Measurements from ENCODE around the gene MPHOSPH8.
"Not testable (repeated sequence)": the region's sequence is repeated elsewhere in the genome, so short reads cannot be mapped to it uniquely, and the experiment has no call there.

The MPHOSPH8 gene

DNA sequence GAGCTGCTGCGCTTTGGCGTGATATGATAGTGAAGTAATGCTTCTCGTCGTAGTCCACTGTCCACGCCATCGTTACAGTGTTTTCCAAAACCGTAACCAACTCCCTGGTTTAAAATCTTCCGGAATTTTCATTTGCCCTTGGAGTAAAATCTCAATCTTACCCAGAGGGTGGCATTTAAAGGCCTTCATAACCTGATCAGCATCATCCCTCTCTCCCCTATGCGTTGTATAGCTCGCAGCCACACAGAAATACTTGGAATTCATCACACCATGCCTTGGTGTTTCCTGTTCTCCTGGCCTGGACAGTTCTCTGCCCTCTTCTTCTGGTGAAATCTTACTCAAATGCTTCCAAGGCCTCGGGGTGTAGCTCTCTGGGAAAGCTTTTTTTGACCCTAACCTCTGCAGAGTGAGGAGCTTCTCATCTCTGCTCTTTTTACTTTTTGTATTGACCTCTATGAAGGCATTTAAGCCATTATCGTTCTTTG is 839 bp downstream of the MPHOSPH8 start:
- no peak for DNase-seq

GRCh38 chr13:19635926-19636325 is 2.5 kb downstream of the MPHOSPH8 start:
- not testable (repeated sequence) for DNase-seq

- no peak for DNase-seq
Measured at GRCh38 chr13:19643652-19644051, 10.2 kb downstream of the MPHOSPH8 start.

DNA sequence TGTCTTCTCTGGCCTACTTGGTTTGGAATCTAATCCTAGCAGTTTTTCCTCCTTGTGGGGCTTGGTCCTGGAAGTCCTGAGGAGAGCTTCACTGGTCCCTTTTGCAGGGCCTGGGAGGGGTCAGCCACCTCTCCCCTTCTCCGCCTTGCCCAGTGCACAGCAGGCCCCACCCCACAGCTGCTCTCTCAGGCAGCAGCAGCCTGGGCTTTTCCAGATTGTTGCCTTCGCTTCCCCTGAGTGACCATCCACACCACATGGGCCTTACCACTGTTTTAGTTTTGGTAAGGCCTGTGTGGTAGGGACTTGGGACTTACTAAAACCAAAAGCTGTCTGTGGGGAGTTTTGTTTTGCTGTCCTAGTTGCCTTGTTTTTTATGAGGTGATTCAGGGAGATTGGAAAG is 11.5 kb downstream of the MPHOSPH8 start:
- no peak for DNase-seq

- DNase-seq = no peak
Measured at GRCh38 chr13:19646063-19646462, 12.6 kb downstream of the MPHOSPH8 start.

- DNase-seq = no peak
Measured at GRCh38 chr13:19650742-19651141, 17.3 kb downstream of the MPHOSPH8 start.

DNA sequence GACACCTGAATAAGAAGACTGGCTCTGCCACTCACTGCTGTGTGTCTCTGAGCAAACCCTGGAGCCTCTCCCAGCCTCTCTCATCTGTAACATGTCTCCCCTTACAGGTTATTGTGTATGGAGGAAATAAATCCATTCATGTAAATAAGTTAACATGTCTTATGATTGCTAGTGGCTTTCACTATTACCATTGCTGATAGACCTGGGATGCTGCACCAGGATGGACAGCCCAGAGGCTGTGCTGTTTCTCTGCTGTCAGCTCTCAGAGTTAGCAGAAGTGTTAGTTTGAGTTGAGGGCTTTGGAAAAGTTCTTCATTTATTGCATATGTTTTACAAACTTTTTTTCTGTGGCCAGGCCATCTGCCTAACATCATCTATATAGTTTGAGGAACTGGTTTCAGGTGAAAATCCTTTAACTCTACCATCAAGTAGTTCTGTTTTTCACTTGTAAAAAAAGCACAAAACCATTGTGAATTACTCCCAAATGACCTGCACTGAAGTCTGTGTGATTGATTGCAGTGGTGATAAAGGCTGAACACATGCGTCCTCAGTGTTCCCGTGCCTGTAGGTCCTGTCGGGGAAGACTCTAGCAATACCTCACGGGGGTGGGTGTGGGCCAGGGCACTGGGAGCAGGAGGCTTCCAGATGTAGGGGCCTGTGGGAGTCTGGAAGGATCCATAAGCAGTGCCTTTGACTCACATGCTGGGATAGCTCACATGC is 24.6 kb downstream of the MPHOSPH8 start:
- DNase-seq = no peak

DNA sequence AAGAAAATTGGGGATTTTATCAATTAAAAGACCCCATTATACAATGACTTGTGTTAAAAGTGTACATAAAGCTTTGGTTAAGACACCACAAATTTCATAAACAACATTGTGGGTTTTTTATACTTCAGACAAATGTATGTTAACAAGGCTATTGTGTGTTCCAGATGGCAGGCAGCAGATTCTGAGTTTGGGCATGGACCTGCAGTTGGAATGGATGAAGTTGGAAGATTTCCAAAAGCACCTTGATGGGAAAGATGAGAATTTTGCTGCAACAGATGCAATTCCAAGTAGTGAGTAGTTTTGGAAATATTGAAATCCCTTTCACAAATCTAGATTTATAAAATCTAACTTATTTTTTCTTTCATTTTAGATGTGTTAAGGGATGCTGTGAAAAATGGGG is 25.4 kb downstream of the MPHOSPH8 start:
- DNase-seq = no peak

DNA sequence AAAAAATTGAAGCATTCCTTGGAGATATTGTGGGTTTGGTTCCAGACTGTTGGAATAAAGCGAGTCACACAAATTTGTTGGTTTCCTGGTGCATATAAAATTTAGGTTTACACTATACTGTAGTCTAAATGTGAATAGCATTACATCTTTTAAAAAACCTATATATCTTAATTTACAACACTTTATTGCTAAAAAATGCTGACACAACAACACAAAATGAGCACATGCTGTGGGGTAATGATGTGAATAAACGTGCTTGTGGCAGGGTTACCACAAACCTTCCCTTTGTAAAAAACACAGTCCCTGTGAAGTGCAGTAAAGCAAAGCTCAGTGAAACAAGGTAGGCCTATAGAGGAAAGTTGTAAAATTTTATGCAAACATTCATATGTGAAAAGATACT is 27.7 kb downstream of the MPHOSPH8 start:
- no peak for DNase-seq

DNA sequence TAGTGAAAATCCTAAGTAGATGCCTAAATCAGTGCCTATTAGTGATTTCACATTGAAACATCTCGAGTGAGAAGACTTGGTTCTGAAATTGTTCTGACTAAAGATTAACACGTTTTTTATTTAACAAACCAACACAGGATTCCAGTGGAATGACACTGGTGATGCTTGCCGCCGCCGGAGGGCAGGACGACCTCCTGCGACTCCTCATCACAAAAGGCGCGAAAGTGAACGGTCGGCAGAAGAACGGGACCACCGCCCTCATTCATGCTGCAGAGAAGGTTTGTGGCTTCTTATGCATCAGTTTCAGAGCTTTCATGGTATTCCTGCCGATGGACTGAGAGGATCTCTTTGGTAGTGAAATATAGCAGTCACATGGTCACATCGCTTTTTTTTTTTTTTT is 28.1 kb downstream of the MPHOSPH8 start:
- DNase-seq = no peak

DNA sequence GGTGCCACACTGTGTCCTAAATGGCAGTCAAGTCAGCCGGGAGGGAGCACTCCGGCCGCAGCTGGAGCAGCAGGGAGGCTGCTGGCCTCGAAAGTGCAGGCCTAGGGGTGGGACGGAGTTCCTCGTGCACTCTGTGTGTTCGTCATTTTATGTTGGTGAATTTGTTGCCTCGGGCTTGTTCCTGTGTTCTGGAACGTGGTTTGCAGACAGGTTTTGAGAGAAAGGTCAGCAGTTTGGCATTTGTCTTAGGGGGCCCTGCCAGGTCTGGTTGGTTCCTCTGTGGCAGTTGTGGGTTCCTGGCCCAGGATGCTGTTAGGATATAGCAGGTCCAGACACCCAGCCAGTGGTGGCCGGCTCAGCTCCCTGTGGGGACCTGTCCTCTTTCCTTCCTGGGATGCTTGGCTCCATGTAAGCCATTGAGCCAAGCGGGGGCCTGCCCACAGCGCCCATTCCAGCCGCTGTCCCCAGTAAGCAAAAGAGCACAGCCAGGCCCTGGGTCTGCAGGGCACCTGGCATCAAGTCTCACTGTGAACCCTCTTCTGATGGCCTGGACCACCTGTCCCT is 30.0 kb downstream of the MPHOSPH8 start:
- DNase-seq = no peak

- DNase-seq = no peak
Measured at GRCh38 chr13:19664481-19665230, 31.2 kb downstream of the MPHOSPH8 start.

- DNase-seq = no peak
Measured at GRCh38 chr13:19665427-19665859, 32.0 kb downstream of the MPHOSPH8 start.

DNA sequence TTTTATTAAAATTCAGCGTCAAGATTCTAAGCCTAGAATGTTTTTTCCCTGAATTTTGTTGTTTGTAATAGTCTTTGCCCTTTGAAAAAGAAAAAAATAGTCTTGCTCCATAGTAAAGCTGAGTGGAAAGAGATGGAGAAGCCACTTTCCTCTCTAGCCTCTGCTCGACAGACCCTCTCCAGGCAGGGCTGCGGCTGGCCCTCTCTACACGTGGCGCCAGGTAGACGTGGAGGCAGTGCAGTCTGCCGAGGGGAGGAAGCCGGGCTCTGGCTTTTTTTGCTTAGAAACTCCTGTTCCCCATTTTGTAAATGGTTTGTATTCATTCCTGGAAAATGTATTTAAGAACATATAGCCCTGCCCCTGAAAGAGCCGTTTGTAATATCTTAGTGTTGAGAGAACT is 35.3 kb downstream of the MPHOSPH8 start:
- no peak for DNase-seq

GRCh38 chr13:19670147-19670546 is 36.7 kb downstream of the MPHOSPH8 start:
- DNase-seq = no peak

DNA sequence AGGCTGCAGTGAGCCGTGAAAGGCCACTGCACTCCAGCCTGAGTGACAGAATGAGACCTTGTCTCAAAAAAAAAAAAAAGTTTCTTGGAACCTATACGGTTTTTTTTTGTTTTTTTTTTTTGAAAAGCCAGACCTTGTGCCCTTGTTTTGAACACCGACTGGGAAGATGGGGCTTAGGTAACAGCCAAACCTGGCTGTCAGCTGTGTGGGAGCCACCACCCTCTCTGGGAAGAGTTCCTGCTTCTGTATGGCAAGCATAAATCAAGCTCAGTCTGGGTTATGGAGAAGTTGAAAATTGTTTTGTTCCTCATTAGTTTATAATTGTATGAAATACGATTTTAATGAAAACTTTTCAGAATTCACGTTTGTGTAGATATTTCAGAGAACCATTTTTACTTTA is 39.5 kb downstream of the MPHOSPH8 start:
- no peak for DNase-seq

DNA sequence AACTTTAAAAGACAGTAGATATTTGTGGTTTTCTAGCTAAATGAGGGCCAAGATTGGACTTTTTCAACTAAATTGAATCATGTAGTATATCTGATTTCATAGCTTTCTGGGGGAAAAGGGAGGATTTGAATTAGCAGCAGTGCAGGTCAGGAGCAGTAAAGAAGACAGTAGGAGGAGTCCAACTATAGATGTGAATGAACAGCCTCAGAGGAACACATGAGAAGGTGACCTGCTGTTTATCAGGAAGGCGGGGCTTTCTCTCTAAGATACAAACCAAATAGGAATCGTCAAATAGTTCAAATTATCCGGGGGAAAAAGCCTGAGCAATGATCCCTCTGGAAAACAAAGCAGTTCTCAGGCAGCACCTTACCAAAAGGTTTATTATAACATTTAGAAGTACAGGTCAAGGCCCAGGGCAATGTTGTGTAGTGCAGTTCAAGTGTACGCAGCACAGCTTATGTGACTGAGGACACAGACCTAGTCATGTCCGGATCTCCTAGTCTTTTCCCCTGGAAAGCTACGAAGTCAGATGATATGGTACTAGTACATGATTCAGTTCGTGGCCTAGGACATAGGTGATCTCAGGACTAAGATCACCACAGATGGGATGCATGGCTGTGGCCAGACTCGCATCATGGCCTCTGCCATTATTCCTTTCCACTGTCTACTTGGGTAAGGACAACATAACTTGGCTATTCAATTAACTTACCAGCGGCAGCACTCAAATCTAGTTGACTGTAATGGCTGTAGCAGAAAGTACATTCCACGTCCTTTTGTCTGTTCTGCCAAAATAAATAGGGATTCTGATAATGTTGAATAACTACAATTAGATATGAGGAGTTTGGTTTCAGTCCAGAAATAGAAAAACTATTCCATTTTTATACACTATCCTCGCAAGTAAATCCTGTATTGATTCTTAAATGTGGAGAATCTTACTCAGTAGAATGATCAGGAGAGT is 40.3 kb downstream of the MPHOSPH8 start:
- DNase-seq = no peak

DNA sequence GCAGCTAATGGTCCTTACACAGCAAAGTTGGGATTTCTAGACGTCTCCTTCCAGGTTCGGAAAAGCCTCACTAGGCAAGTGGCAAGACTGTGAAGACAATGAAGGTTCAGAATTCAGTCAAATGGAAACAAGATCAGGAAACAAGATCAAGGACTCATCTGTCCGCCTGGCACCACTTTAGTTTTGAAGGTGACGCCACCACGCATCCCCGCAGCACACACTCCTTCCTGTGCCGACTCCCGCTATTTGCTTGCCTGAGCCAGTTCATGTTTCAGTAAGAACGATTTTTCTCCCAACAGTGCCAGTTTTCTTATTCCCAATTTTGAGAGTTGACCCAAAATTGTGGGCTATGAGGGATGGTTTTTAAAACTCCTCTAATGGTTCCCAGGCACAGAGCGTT is 41.4 kb downstream of the MPHOSPH8 start:
- DNase-seq = no peak

DNA sequence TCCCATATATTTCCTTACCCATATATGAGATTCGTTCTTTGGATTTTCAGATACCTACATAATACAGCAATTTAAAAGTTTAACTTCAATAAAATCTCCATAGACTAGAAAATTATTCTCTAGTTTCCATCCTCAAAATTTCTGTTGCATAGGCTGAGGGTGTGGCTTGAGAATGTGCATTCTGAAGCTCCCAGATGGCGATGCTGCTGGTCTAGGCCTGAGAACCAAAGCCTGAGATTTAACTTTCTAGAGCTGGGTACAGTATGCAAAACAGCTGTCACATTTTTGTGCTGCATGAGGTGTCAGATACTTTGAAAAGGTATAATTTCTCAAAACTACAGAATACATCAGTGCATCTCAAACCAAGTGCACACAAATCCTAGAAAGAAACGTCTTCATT is 42.7 kb downstream of the MPHOSPH8 start:
- no peak for DNase-seq

- no peak for DNase-seq
Measured at GRCh38 chr13:19680751-19681150, 47.3 kb downstream of the MPHOSPH8 start.

DNA sequence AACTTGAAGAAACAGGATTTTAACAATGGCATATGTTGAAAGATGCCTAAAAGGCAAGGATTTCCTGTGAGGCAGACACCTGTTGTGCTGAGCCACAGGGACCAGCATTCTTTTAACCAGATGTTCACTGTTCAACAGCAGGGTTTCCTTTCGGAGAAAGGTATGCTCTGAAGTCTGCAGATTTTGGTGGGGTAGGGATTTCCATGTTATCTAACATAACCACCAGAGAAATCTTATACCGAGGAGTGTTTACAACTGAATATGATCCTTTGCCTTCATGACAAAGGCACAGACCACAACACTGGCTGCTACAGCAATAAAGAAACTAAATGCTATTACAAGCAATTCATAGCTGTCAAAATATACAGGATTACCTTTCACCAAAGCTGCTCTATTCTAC is 48.1 kb downstream of the MPHOSPH8 start:
- no peak for DNase-seq

DNA sequence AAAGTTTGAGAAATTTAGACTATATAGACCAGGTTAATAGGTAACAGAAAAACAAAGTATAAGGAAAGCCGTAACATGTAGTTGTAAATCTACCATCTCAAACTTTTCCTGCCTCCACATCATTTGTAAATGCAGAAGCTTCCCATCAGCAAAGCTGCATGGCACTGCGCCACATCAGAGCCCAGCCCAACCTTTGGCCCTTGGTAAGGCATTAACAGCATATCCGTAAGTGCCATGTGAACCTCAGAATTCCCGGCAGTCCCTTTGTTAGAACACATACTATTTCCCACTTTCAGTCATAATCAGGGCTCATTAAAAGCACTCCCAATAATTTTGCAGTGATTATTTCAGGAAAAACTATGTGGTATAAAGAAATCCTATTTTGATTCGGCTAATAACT is 51.6 kb downstream of the MPHOSPH8 start:
- DNase-seq = no peak

GRCh38 chr13:19685437-19685836 is 52.0 kb downstream of the MPHOSPH8 start:
- DNase-seq = no peak

All from NCI-H774 (cell line).